IMR-90 (cell line): Measurements from ENCODE around the gene ALAS1.

Experiments
- BHLHE40 ChIP-seq: fragments of 150-350 bp; IDR thresholded peaks from 2 replicates; pipeline ENCODE4 v1.6.1; 2016; ENCODE audit warnings: mild to moderate bottlenecking, low read depth, low read length
- CHD1 ChIP-seq: IDR thresholded peaks from 2 replicates; pipeline ENCODE4 v1.6.1; 2012; ENCODE audit warnings: low read depth, low read length, improper control_type of control experiment
- CTCF ChIP-seq: conservative IDR thresholded peaks from 2 replicates; pipeline ENCODE4 v1.5.1; 2012; ENCODE audit warnings: mild to moderate bottlenecking, low read depth, low read length, improper control_type of control experiment
- MAZ ChIP-seq: IDR thresholded peaks from 2 replicates; pipeline ENCODE4 v1.6.1; 2012; ENCODE audit warnings: low read depth, mild to moderate bottlenecking, low read length, improper control_type of control experiment, moderate library complexity, borderline replicate concordance
- MXI1 ChIP-seq: IDR thresholded peaks from 2 replicates; pipeline ENCODE4 v1.6.1; 2012; ENCODE audit warnings: low read depth, mild to moderate bottlenecking, low read length, moderate library complexity, borderline replicate concordance
- POLR2A ChIP-seq: IDR thresholded peaks from 2 replicates; pipeline ENCODE4 v1.6.1; 2012; ENCODE audit warnings: mild to moderate bottlenecking, low read depth, low read length
- RAD21 ChIP-seq: IDR thresholded peaks from 2 replicates; pipeline ENCODE4 v1.6.1; 2012; ENCODE audit warnings: low read length, improper control_type of control experiment
- RCOR1 ChIP-seq: IDR thresholded peaks from 2 replicates; pipeline ENCODE4 v1.6.1; 2012; ENCODE audit warnings: mild to moderate bottlenecking, low read length, improper control_type of control experiment; ENCODE audit not compliant: insufficient replicate concordance
- RFX5 ChIP-seq: IDR thresholded peaks from 2 replicates; pipeline ENCODE4 v1.8.0; 2012; ENCODE audit warnings: low read depth, mild to moderate bottlenecking, low read length, moderate library complexity
- USF2 ChIP-seq: fragments of 150-350 bp; IDR thresholded peaks from 2 replicates; pipeline ENCODE4 v1.6.1; 2017; ENCODE audit warnings: mild to moderate bottlenecking, antibody characterized with exemption, low read length, low read depth

DNA sequence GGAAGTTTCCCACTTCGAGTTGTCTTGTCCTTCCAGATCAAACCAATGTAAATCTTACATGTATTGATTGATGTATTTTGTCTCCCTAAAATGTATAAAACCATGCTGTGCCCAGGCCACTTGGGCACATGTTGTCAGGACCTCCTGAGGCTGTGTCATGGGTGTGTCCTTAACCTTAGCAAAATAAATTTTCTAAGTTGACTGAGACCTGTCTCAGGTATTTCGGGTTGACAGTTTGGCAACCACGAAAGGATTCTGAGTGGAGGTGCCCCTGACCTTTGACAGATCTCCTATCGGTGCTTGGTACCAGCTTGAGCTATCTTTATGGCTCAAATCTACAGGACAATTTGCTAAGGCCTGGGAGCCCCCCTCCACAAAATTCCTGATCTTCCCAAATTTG, 42.0 kb upstream of the ALAS1 start:
- TF ChIP-seq RAD21, result no peak
- TF ChIP-seq CTCF, result no peak
- TF ChIP-seq CHD1, result no peak
- TF ChIP-seq USF2, result no peak
- no peak for TF ChIP-seq BHLHE40
- no peak for TF ChIP-seq RCOR1
- TF ChIP-seq RFX5, result no peak
- no peak for TF ChIP-seq MXI1
- TF ChIP-seq POLR2A, result no peak
- TF ChIP-seq MAZ, result no peak
